SH-SY5Y (cell line): Measurements from ENCODE around the gene PLAGL2.

Experiments
- GATA2 ChIP-seq: IDR thresholded peaks from 2 replicates; pipeline ENCODE4 v1.6.1; 2011; ENCODE audit warnings: mild to moderate bottlenecking, low read depth, low read length
- GATA3 ChIP-seq: IDR thresholded peaks from 2 replicates; pipeline ENCODE4 v1.6.1; 2011; ENCODE audit warnings: low read depth, mild to moderate bottlenecking, low read length, moderate library complexity

- TF ChIP-seq GATA2 = no peak
- no peak for TF ChIP-seq GATA3
These were observed 6.3 kb upstream of the PLAGL2 start for GRCh38 chr20:32213870-32214269.
